Endothelial cell of umbilical vein (primary cell): ENCODE results near the gene SRP9.

Experiments
- EZH2 ChIP-seq: IDR thresholded peaks from 2 replicates; pipeline ENCODE4 v1.6.1; 2012; ENCODE audit warnings: borderline replicate concordance, low read depth, mild to moderate bottlenecking, moderate library complexity, low read length, inconsistent platforms; ENCODE audit not compliant: severe bottlenecking
- JUN ChIP-seq: IDR thresholded peaks from 2 replicates; pipeline ENCODE4 v1.6.1; 2011; ENCODE audit warnings: borderline replicate concordance, low read depth; ENCODE audit not compliant: insufficient read length, insufficient read depth
- MYC ChIP-seq: IDR thresholded peaks from one replicate; pipeline ENCODE4 v1.6.1; 2011; ENCODE audit warnings: mild to moderate bottlenecking, low read depth, low read length
- POLR2A ChIP-seq: IDR thresholded peaks from 2 replicates; pipeline ENCODE4 v1.6.1; 2012; ENCODE audit warnings: low read depth, mild to moderate bottlenecking, control low read depth, low read length
- POLR2AphosphoS5 ChIP-seq: IDR thresholded peaks from 2 replicates; pipeline ENCODE4 v1.6.1; 2012; ENCODE audit warnings: low read depth, mild to moderate bottlenecking, control low read depth, low read length, moderate library complexity; ENCODE audit not compliant: insufficient read depth
- TF ChIP-seq, protein P1 (sequence below), 2 donors: IDR thresholded peaks; 1 replicate in 1 of 2; 2 replicates in 1 of 2; pipeline ENCODE4 v1.5.1; 2011; ENCODE audit warnings: low read length in 2 of 2, mild to moderate bottlenecking in 2 of 2, moderate library complexity in 2 of 2, control low read depth in 1 of 2, inconsistent platforms in 1 of 2, low read depth in 1 of 2; ENCODE audit not compliant: insufficient read depth in 1 of 2; ENCODE audit errors: extremely low read depth in 1 of 2
- TF ChIP-seq, protein P2 (sequence below): IDR thresholded peaks from 2 replicates; pipeline ENCODE4 v1.6.1; 2011; ENCODE audit not compliant: insufficient read depth, insufficient read length

- TF ChIP-seq EZH2 (no peak), MYC (no peak), POLR2A (no peak), POLR2AphosphoS5 (no peak), JUN (no peak)
- TF ChIP-seq, protein P1, sequence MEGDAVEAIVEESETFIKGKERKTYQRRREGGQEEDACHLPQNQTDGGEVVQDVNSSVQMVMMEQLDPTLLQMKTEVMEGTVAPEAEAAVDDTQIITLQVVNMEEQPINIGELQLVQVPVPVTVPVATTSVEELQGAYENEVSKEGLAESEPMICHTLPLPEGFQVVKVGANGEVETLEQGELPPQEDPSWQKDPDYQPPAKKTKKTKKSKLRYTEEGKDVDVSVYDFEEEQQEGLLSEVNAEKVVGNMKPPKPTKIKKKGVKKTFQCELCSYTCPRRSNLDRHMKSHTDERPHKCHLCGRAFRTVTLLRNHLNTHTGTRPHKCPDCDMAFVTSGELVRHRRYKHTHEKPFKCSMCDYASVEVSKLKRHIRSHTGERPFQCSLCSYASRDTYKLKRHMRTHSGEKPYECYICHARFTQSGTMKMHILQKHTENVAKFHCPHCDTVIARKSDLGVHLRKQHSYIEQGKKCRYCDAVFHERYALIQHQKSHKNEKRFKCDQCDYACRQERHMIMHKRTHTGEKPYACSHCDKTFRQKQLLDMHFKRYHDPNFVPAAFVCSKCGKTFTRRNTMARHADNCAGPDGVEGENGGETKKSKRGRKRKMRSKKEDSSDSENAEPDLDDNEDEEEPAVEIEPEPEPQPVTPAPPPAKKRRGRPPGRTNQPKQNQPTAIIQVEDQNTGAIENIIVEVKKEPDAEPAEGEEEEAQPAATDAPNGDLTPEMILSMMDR (IDR thresholded peaks at IDR 0.05; ENCODE audit: extremely low read depth in 1 of 2, insufficient read depth in 1 of 2, low read depth in 1 of 2, low read length in 2 of 2), result no peak
- TF ChIP-seq, protein P2, sequence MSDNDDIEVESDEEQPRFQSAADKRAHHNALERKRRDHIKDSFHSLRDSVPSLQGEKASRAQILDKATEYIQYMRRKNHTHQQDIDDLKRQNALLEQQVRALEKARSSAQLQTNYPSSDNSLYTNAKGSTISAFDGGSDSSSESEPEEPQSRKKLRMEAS, result no peak
These were observed 38.0 kb upstream of the SRP9 start for GRCh38 chr1:225739542-225740107.
